HG02943 (cell line): Measurements from ENCODE around the gene RANBP1.
A peak's percentile ranks its signal among the peaks of the same experiment; 100 is the strongest.

ENCODE experiments used
- ATAC-seq: cut with Tn5 transposase; IDR thresholded peaks from one replicate; pipeline ENCODE4 v1.9.1; 2021; ENCODE audit warnings: mild to moderate bottlenecking, low read depth, moderate library complexity; ENCODE audit not compliant: unreplicated experiment

Gene RANBP1

GRCh38 chr22:20106849-20107237 lies 9.1 kb upstream of the RANBP1 start:
- ATAC-seq, result no peak

- no peak for ATAC-seq
Observed at GRCh38 chr22:20107471-20107901, 8.4 kb upstream of the RANBP1 start.

- ATAC-seq, result no peak
Observed at GRCh38 chr22:20107951-20108756, 7.8 kb upstream of the RANBP1 start.

- ATAC-seq, result no peak
Observed at GRCh38 chr22:20108757-20109230, 7.1 kb upstream of the RANBP1 start.

- ATAC-seq, result no peak
Observed at GRCh38 chr22:20109411-20110358, 6.2 kb upstream of the RANBP1 start.

- ATAC-seq, result no peak
Observed at GRCh38 chr22:20110359-20110985, 5.4 kb upstream of the RANBP1 start.

- no peak for ATAC-seq
Observed at GRCh38 chr22:20111045-20111688, 4.7 kb upstream of the RANBP1 start.

GRCh38 chr22:20111689-20112622 lies 3.9 kb upstream of the RANBP1 start:
- no peak for ATAC-seq

GRCh38 chr22:20112623-20113511 lies 3.0 kb upstream of the RANBP1 start:
- no peak for ATAC-seq

GRCh38 chr22:20113551-20114310 lies 2.2 kb upstream of the RANBP1 start:
- no peak for ATAC-seq

GRCh38 chr22:20114506-20115475 lies 1.1 kb upstream of the RANBP1 start:
- no peak for ATAC-seq

- ATAC-seq, result peak; percentile 2
Observed at GRCh38 chr22:20116376-20116950, 559 bp downstream of the RANBP1 start.

- ATAC-seq, result peak; percentile 74
Observed at GRCh38 chr22:20116951-20117632, 1.2 kb downstream of the RANBP1 start, which contains the start of gene TRMT2A. TRMT2A (minus strand) TSS chr22:20117226; CDS start chr22:20116906, 320 bp downstream.

- peak; percentile 14 for ATAC-seq
Observed at GRCh38 chr22:20117633-20118299, 1.9 kb downstream of the RANBP1 start.
